Endothelial cell (in vitro differentiated cells): Measurements from ENCODE around the gene SNX2. TPM values are rescaled to one million over a fixed set of nuclear protein-coding genes. Genes with fewer than 3 reads are reported as not detected.
"Not testable (repeated sequence)": the region's sequence is repeated elsewhere in the genome, so short reads cannot be mapped to it uniquely, and the experiment has no call there.

Experiments used
- DNase-seq: peaks from one replicate; pipeline ENCODE4 v3.0.0; 2021; ENCODE audit warnings: low spot score
- H3K27ac Mint-ChIP-seq: one replicate; pipeline ENCODE4 v1.8.0; 2021; ENCODE audit warnings: mixed read lengths, inconsistent platforms; ENCODE audit not compliant: unreplicated experiment
- H3K27me3 Mint-ChIP-seq: one replicate; pipeline ENCODE4 v1.8.0; 2021; ENCODE audit warnings: mild to moderate bottlenecking, moderate library complexity, mixed read lengths, inconsistent platforms; ENCODE audit not compliant: unreplicated experiment
- H3K36me3 Mint-ChIP-seq: one replicate; pipeline ENCODE4 v1.8.0; 2021; ENCODE audit warnings: mild to moderate bottlenecking, low read depth, mixed read lengths, inconsistent platforms; ENCODE audit not compliant: unreplicated experiment
- H3K4me1 Mint-ChIP-seq: one replicate; pipeline ENCODE4 v1.8.0; 2021; ENCODE audit warnings: mild to moderate bottlenecking, mixed read lengths, inconsistent platforms; ENCODE audit not compliant: unreplicated experiment
- H3K4me3 Mint-ChIP-seq: one replicate; pipeline ENCODE4 v1.8.0; 2021; ENCODE audit warnings: mild to moderate bottlenecking, mixed read lengths, inconsistent platforms; ENCODE audit not compliant: unreplicated experiment
- H3K9me3 Mint-ChIP-seq: one replicate; pipeline ENCODE4 v1.8.0; 2021; ENCODE audit warnings: mixed read lengths, inconsistent platforms; ENCODE audit not compliant: unreplicated experiment
- total RNA-seq: library from RNA; stranded (reverse); fragmentation: NEBNext Ultra II Directional; extraction: Animal tissue kit (Norgen Biotek cat#: 25700); gene quantifications from one replicate; pipeline ENCODE4 v1.2.1, GENCODE V29; 2021; ENCODE audit not compliant: unreplicated experiment
- TF ChIP-seq, protein P1 (sequence below): fragments of 200-600 bp; sonication (generic); IDR thresholded peaks from one replicate; pipeline ENCODE4 v1.5.0; 2021; ENCODE audit warnings: antibody characterized with exemption; ENCODE audit not compliant: unreplicated experiment

SNX2 gene
- total RNA-seq, 1 donor from 2014 or later = 90.5 TPM

DNA sequence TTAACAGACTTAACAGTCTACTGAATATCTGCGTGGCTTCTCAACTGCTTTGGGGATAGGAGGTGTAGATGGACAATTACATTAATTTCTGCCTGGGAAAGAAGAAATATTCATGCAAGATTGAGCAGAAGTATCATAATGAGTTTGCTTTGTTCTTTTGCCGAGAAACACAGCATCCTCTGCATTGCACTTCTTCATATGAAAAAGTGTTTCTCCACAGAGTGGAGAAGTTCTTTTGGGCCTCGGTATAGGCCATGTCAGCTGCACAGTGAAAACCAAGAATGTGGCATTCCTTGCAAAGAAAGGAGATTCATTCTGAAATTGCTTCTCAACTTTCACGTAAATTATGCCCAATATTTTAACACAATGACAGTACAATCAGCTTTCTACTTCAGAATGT is 17.6 kb upstream of the SNX2 start:
- no peaks in the 10 kb centered on the region for H3K36me3 Mint-ChIP-seq
- no peak overlapping the region for H3K4me3 Mint-ChIP-seq
- DNase-seq = no peak
- peaks cover 8% of the 10 kb centered on the region for H3K4me1 Mint-ChIP-seq
- no peaks in the 10 kb centered on the region for H3K27me3 Mint-ChIP-seq
- no peaks in the 10 kb centered on the region for H3K9me3 Mint-ChIP-seq
- peak overlapping the region; percentile 11 for H3K27ac Mint-ChIP-seq
- TF ChIP-seq, protein P1, sequence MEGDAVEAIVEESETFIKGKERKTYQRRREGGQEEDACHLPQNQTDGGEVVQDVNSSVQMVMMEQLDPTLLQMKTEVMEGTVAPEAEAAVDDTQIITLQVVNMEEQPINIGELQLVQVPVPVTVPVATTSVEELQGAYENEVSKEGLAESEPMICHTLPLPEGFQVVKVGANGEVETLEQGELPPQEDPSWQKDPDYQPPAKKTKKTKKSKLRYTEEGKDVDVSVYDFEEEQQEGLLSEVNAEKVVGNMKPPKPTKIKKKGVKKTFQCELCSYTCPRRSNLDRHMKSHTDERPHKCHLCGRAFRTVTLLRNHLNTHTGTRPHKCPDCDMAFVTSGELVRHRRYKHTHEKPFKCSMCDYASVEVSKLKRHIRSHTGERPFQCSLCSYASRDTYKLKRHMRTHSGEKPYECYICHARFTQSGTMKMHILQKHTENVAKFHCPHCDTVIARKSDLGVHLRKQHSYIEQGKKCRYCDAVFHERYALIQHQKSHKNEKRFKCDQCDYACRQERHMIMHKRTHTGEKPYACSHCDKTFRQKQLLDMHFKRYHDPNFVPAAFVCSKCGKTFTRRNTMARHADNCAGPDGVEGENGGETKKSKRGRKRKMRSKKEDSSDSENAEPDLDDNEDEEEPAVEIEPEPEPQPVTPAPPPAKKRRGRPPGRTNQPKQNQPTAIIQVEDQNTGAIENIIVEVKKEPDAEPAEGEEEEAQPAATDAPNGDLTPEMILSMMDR = no peak

DNA sequence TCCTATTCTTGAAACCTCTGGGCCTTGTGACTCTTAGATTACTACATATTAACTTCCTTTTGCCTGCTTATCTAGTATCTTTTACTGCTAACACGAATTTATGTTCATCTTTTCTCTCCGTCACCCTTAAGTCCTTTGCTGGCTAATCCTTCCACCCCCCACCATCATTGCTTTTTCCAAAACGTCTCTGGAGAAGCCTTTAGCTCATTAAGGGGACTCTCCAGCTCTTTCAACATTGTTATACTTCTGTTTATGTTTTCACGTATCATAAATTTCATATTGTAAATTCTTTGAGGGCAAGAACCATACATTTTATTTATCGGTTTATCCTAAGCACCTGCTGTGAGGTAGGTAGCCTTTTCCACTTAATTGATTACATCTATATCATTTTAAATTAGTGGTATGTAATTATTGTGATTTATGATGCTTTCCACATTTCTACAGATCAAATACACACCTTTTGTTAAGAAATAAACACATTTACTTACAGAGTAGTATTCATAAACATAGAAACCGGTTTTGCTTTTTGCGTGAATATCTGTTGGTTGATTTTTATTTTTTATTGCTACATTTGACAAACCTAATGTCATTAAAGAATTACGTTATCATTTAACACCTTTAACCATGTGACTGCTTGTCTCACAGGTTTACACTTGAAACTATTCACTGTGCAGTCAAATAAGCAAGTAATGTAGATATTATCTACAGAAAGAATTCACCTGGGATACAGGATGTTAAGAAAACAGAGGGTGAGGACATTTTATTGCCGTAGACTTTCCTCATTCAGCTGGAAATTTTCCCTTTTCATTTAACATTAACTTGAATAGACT is 15.4 kb upstream of the SNX2 start:
- H3K27me3 Mint-ChIP-seq = no peaks in the 10 kb centered on the region
- H3K27ac Mint-ChIP-seq = no peak overlapping the region
- no peak for DNase-seq
- H3K36me3 Mint-ChIP-seq = no peaks in the 10 kb centered on the region
- no peak overlapping the region for H3K4me3 Mint-ChIP-seq
- no peaks in the 10 kb centered on the region for H3K9me3 Mint-ChIP-seq
- TF ChIP-seq, protein P1 = no peak
- H3K4me1 Mint-ChIP-seq = peaks cover 8% of the 10 kb centered on the region

GRCh38 chr5:122760236-122760635 is 14.6 kb upstream of the SNX2 start:
- no peaks in the 10 kb centered on the region for H3K27me3 Mint-ChIP-seq
- H3K36me3 Mint-ChIP-seq = no peaks in the 10 kb centered on the region
- TF ChIP-seq, protein P1 = no peak
- no peak overlapping the region for H3K27ac Mint-ChIP-seq
- H3K9me3 Mint-ChIP-seq = no peaks in the 10 kb centered on the region
- no peak for DNase-seq
- H3K4me1 Mint-ChIP-seq = peaks cover 8% of the 10 kb centered on the region
- no peak overlapping the region for H3K4me3 Mint-ChIP-seq

DNA sequence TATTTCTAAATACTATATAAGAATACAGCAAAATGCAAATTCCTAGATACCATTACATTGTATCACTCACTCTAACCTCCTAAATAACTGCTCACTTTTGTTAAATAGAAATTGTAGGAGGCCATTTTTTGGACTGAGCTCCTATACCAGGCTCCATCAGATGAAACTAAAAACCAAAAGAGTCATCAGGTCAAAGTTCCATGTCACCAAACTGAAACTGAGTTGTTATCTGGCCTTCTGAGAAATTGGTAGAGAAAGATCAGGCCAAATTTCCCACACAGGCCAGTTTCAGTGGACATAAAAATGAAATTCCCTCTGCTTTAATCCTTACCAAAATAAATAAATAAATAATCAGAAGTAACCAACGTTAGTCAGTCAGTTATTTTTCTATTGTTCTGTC is 13.8 kb upstream of the SNX2 start:
- peak overlapping the region; percentile 36 for H3K27ac Mint-ChIP-seq
- DNase-seq = no peak
- no peak overlapping the region for H3K4me3 Mint-ChIP-seq
- TF ChIP-seq, protein P1 = no peak
- no peaks in the 10 kb centered on the region for H3K27me3 Mint-ChIP-seq
- H3K4me1 Mint-ChIP-seq = peaks cover 2% of the 10 kb centered on the region
- H3K9me3 Mint-ChIP-seq = no peaks in the 10 kb centered on the region
- no peaks in the 10 kb centered on the region for H3K36me3 Mint-ChIP-seq

- not testable (repeated sequence) for H3K9me3 Mint-ChIP-seq, H3K27ac Mint-ChIP-seq, DNase-seq, H3K27me3 Mint-ChIP-seq, H3K4me1 Mint-ChIP-seq, H3K4me3 Mint-ChIP-seq, H3K36me3 Mint-ChIP-seq
These were observed 13.0 kb upstream of the SNX2 start for GRCh38 chr5:122761896-122762295.
